ENCODE measurements around the gene P4HA2. TPM values are rescaled to one million over a fixed set of nuclear protein-coding genes. Genes with fewer than 3 reads are reported as not detected.

P4HA2 gene
- polyA plus RNA-seq, 1 of the 3 experiments (the other 2 are of a cell fraction), result 67.2 TPM

DNA sequence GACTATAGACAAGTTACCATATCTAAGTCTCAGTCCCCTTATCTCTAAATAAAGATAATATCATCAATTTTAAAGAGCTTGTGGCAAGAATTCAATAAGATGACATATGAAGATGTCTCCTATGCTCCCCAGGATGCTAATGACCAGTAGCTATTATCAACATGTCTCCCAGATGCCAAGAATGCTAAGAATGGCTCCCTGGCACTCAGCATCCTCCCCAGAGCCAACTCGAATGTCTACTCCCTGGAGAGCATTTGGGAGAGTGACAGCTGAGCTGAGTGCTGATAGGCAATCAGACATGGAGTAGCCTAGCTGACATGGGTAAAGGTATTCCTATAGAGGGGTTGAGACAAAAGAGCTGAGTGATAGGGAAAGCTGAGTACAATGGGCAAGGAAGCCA lies 15.9 kb downstream of the P4HA2 start:
- Histone ChIP-seq H3K27ac (ENCODE audit: low read depth in 2 of 2, low read length in 1 of 2) (no peak overlapping the region), H3K27me3 (ENCODE audit: insufficient read depth) (no peaks in the 10 kb centered on the region), H2AFZ (ENCODE audit: low read depth) (no peak overlapping the region), H3K4me1 (ENCODE audit: control insufficient read depth in 1 of 2, insufficient read depth in 2 of 2, low read depth in 1 of 2, low read length in 1 of 2) (peaks cover 7 to 11% of the 10 kb centered on the region in 2 experiments; a peak in 3 of 4 replicates), H3K4me2 (no peak overlapping the region), H3K9ac (no peak overlapping the region), H3K9me3 (no peaks in the 10 kb centered on the region), H3K79me2 (ENCODE audit: insufficient read depth) (no peaks in the 10 kb centered on the region), H4K20me1 (ENCODE audit: insufficient read depth) (no peaks in the 10 kb centered on the region), H3F3A (replicated peaks; ENCODE audit: insufficient read depth) (no peaks in the 10 kb centered on the region), H3K9me2 (no peaks in the 10 kb centered on the region), H3K36me3 (replicated peaks in 1 of 2; ENCODE audit: control insufficient read depth in 1 of 2, insufficient read depth in 2 of 2, low read length in 1 of 2) (peaks cover 25 to 35% of the 10 kb centered on the region in 2 experiments), H3K4me3 (ENCODE audit: low read depth in 2 of 2, low read length in 1 of 2) (no peak overlapping the region)
- POLR2A ChIA-PET, result no interaction called here
- TF ChIP-seq YY1 (IDR thresholded peaks at IDR 0.05; ENCODE audit: low read depth), result no peak
- TF ChIP-seq, protein P1, sequence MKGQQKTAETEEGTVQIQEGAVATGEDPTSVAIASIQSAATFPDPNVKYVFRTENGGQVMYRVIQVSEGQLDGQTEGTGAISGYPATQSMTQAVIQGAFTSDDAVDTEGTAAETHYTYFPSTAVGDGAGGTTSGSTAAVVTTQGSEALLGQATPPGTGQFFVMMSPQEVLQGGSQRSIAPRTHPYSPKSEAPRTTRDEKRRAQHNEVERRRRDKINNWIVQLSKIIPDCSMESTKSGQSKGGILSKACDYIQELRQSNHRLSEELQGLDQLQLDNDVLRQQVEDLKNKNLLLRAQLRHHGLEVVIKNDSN (IDR thresholded peaks at IDR 0.05; ENCODE audit: borderline replicate concordance, low read depth), result no peak
- TF ChIP-seq JUND (IDR thresholded peaks at IDR 0.05), result no peak
- TF ChIP-seq, protein P2, sequence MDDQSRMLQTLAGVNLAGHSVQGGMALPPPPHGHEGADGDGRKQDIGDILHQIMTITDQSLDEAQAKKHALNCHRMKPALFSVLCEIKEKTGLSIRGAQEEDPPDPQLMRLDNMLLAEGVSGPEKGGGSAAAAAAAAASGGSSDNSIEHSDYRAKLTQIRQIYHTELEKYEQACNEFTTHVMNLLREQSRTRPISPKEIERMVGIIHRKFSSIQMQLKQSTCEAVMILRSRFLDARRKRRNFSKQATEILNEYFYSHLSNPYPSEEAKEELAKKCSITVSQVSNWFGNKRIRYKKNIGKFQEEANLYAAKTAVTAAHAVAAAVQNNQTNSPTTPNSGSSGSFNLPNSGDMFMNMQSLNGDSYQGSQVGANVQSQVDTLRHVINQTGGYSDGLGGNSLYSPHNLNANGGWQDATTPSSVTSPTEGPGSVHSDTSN (IDR thresholded peaks at IDR 0.05), result no peak
- no peak for TF ChIP-seq ELF1 (IDR thresholded peaks at IDR 0.05)
- no peak for TF ChIP-seq FOXM1 (IDR thresholded peaks at IDR 0.05; ENCODE audit: low read depth)
- TF ChIP-seq RCOR1 (IDR thresholded peaks at IDR 0.05; ENCODE audit: low read length), result no peak
- no peak for TF ChIP-seq TAF1 (IDR thresholded peaks at IDR 0.05; ENCODE audit: borderline replicate concordance, low read depth, low read length)
- DNase-seq, result no peak
- WGBS (ENCODE audit: low lambda C conversion rate), result 43% methylated on average over 1 of the region's 1 CpG
- CTCF ChIA-PET, result interaction anchor here (1.3 to 1.4 kb wide), 2 partner anchors 21 to 32 kb away, joined by 3 to 6 read pairs; no protein-coding TSS in a partner anchor

DNA sequence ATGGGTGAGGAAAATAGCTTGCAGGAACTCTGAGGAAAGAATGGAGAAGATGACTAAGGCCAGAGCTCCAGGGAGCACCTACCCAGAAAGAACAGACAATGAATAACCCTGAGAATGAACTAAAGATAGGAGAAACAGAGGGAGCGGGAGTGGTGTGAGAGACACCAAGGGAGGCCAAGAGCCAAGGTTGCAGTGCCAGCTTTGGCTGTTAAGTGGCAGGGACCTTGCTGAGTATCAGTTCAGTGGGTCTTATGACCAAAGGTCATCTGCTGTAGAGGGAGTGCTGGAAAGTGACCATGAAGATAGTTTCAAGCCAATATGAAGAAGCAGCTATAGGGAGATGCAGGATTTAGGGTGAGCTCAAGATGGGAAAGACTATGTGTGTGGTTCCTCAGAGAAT lies 16.7 kb downstream of the P4HA2 start:
- no peak for DNase-seq
- TF ChIP-seq EP300 (IDR thresholded peaks at IDR 0.05; ENCODE audit: borderline replicate concordance in 1 of 2, low read depth in 1 of 2, low read length in 1 of 2), result no peak
- POLR2A ChIA-PET, result no interaction called here
- H3K4me2 ChIP-seq, result no peak overlapping the region
- no peaks in the 10 kb centered on the region for H4K20me1 ChIP-seq (ENCODE audit: insufficient read depth)
- peaks cover 27 to 39% of the 10 kb centered on the region in 2 experiments for H3K36me3 ChIP-seq (replicated peaks in 1 of 2; ENCODE audit: control insufficient read depth in 1 of 2, insufficient read depth in 2 of 2, low read length in 1 of 2)
- 95% methylated on average over 1 of the region's 1 CpG for WGBS (ENCODE audit: low lambda C conversion rate)
- no peaks in the 10 kb centered on the region for H3K9me3 ChIP-seq
- CTCF ChIA-PET, result interaction anchor here (1.3 kb wide), 1 partner anchor 31 kb away, joined by 3 read pairs; no protein-coding TSS in a partner anchor
- no peak overlapping the region for H3K4me3 ChIP-seq (ENCODE audit: low read depth in 2 of 2, low read length in 1 of 2)
- H3K9ac ChIP-seq, result no peak overlapping the region
- no peaks in the 10 kb centered on the region for H3F3A ChIP-seq (replicated peaks; ENCODE audit: insufficient read depth)
- no peaks in the 10 kb centered on the region for H3K79me2 ChIP-seq (ENCODE audit: insufficient read depth)
- no peak overlapping the region for H3K27ac ChIP-seq (ENCODE audit: low read depth in 2 of 2, low read length in 1 of 2)
- peaks cover 7 to 14% of the 10 kb centered on the region in 2 experiments; a peak in 3 of 4 replicates for H3K4me1 ChIP-seq (ENCODE audit: control insufficient read depth in 1 of 2, insufficient read depth in 2 of 2, low read depth in 1 of 2, low read length in 1 of 2)
- no peaks in the 10 kb centered on the region for H3K27me3 ChIP-seq (ENCODE audit: insufficient read depth)
- no peaks in the 10 kb centered on the region for H3K9me2 ChIP-seq
- no peak overlapping the region for H2AFZ ChIP-seq (ENCODE audit: low read depth)

DNA sequence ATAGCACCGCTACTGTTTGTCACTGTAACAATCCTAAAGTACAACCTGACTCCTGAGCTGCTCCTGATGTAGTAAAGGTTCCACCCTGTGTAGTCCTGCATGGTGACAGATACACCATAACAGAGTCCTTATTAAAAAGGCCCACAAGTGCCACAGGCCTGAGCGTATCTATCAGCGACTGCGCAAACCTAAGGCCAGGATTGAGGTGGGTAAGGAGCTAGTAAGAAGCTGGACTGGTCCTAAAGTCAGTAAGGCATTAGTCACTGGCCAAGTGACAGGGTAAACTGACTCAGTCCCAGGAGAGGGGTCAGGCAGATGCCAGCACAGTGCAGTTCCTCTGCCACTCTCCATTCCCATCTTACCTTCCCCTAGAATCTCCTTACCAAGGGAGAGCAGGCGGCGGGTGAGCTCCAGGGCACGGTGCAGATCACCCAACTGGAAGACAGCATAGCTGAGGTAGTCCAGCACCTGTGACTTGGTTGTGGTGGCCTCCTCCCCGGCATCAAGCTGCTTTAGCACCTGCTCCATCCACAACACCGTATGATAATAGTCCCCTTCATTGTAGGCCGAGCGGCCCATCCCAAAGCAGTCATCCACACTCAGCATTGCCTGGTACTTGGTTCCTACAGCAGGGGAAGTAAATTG lies 17.6 kb downstream of the P4HA2 start:
- CTCF ChIA-PET, result interaction anchor here (0.9 to 2.4 kb wide), 2 partner anchors 20 to 28 kb away, joined by 4 to 8 read pairs; no protein-coding TSS in a partner anchor
- no peak for DNase-seq
- Histone ChIP-seq H4K20me1 (ENCODE audit: insufficient read depth) (no peaks in the 10 kb centered on the region), H3K9ac (no peak overlapping the region), H3K79me2 (ENCODE audit: insufficient read depth) (no peaks in the 10 kb centered on the region), H3K9me2 (no peaks in the 10 kb centered on the region), H3K4me3 (ENCODE audit: low read depth in 2 of 2, low read length in 1 of 2) (no peak overlapping the region), H3K4me2 (no peak overlapping the region), H3F3A (replicated peaks; ENCODE audit: insufficient read depth) (no peaks in the 10 kb centered on the region), H3K27ac (ENCODE audit: low read depth in 2 of 2, low read length in 1 of 2) (no peak overlapping the region), H3K9me3 (no peaks in the 10 kb centered on the region), H3K4me1 (ENCODE audit: control insufficient read depth in 1 of 2, insufficient read depth in 2 of 2, low read depth in 1 of 2, low read length in 1 of 2) (peaks cover 6 to 14% of the 10 kb centered on the region in 2 experiments; a peak in 3 of 4 replicates), H3K36me3 (replicated peaks in 1 of 2; ENCODE audit: control insufficient read depth in 1 of 2, insufficient read depth in 2 of 2, low read length in 1 of 2) (peaks cover 27 to 39% of the 10 kb centered on the region in 2 experiments), H3K27me3 (ENCODE audit: insufficient read depth) (no peaks in the 10 kb centered on the region), H2AFZ (ENCODE audit: low read depth) (no peak overlapping the region)
- 94% methylated on average over 11 of the region's 11 CpGs for WGBS (ENCODE audit: low lambda C conversion rate)
- POLR2A ChIA-PET, result interaction anchor here (1.1 kb wide), 1 partner anchor 16 kb away, joined by 3 read pairs; no protein-coding TSS in a partner anchor
- TF ChIP-seq, protein P3, sequence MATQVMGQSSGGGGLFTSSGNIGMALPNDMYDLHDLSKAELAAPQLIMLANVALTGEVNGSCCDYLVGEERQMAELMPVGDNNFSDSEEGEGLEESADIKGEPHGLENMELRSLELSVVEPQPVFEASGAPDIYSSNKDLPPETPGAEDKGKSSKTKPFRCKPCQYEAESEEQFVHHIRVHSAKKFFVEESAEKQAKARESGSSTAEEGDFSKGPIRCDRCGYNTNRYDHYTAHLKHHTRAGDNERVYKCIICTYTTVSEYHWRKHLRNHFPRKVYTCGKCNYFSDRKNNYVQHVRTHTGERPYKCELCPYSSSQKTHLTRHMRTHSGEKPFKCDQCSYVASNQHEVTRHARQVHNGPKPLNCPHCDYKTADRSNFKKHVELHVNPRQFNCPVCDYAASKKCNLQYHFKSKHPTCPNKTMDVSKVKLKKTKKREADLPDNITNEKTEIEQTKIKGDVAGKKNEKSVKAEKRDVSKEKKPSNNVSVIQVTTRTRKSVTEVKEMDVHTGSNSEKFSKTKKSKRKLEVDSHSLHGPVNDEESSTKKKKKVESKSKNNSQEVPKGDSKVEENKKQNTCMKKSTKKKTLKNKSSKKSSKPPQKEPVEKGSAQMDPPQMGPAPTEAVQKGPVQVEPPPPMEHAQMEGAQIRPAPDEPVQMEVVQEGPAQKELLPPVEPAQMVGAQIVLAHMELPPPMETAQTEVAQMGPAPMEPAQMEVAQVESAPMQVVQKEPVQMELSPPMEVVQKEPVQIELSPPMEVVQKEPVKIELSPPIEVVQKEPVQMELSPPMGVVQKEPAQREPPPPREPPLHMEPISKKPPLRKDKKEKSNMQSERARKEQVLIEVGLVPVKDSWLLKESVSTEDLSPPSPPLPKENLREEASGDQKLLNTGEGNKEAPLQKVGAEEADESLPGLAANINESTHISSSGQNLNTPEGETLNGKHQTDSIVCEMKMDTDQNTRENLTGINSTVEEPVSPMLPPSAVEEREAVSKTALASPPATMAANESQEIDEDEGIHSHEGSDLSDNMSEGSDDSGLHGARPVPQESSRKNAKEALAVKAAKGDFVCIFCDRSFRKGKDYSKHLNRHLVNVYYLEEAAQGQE (IDR thresholded peaks at IDR 0.05; ENCODE audit: low read depth, low read length), result no peak
- TF ChIP-seq TEAD4 (IDR thresholded peaks at IDR 0.05; ENCODE audit: borderline replicate concordance, insufficient read depth) (no peak), EP300 (IDR thresholded peaks at IDR 0.05; ENCODE audit: borderline replicate concordance in 1 of 2, low read depth in 1 of 2, low read length in 1 of 2) (no peak), MEF2A (IDR thresholded peaks at IDR 0.05; ENCODE audit: borderline replicate concordance, low read depth) (no peak), TCF12 (IDR thresholded peaks at IDR 0.05) (no peak)

Data from SK-N-SH (cell line).